Naive B cell (primary cell): Measurements from ENCODE around the gene SPEF1. TPM values are rescaled to one million over a fixed set of nuclear protein-coding genes. Genes with fewer than 3 reads are reported as not detected.
A peak's percentile ranks its signal among the peaks of the same experiment; 100 is the strongest.

Source experiments
- ATAC-seq, 2 donors: fragments of 150-1000 bp; cut with Tn5 transposase; 2 replicates each; pipeline ENCODE4 v1.10.0; 2021; ENCODE audit warnings: low read depth in 2 of 2, mild to moderate bottlenecking in 2 of 2, moderate library complexity in 2 of 2
- DNase-seq: peaks from one replicate; pipeline ENCODE4 v3.0.0; 2022
- H3K27ac Mint-ChIP-seq, 6 donors: one replicate each; pipeline ENCODE4 v1.8.0; 2020 to 2022; ENCODE audit warnings: mild to moderate bottlenecking in 6 of 6, mixed read lengths in 6 of 6, moderate library complexity in 5 of 6, inconsistent platforms in 2 of 6
- H3K27me3 Mint-ChIP-seq, 3 donors: one replicate each; pipeline ENCODE4 v1.8.0; 2021 to 2022; ENCODE audit warnings: mixed read lengths in 3 of 3, mild to moderate bottlenecking in 1 of 3
- H3K36me3 Mint-ChIP-seq, 2 donors: one replicate each; pipeline ENCODE4 v1.8.0; 2020 to 2022; ENCODE audit warnings: mixed read lengths in 2 of 2, inconsistent platforms in 1 of 2, mild to moderate bottlenecking in 1 of 2
- H3K4me1 Mint-ChIP-seq, 3 donors: one replicate each; pipeline ENCODE4 v1.8.0; 2020 to 2022; ENCODE audit warnings: mixed read lengths in 3 of 3, inconsistent platforms in 1 of 3, mild to moderate bottlenecking in 1 of 3, moderate library complexity in 1 of 3
- H3K4me3 Mint-ChIP-seq, 8 donors: one replicate each; pipeline ENCODE4 v1.8.0; 2020 to 2022; ENCODE audit warnings: mild to moderate bottlenecking in 8 of 8, mixed read lengths in 8 of 8, moderate library complexity in 8 of 8, inconsistent platforms in 2 of 8
- H3K9me3 Mint-ChIP-seq, 7 donors: one replicate each; pipeline ENCODE4 v1.8.0; 2020 to 2022; ENCODE audit warnings: mixed read lengths in 7 of 7, mild to moderate bottlenecking in 5 of 7, inconsistent platforms in 2 of 7, moderate library complexity in 1 of 7
- polyA plus RNA-seq, 6 donors: library from polyadenylated mRNA; unstranded; fragments of 300-500 nt; fragmentation: Illumina TruSeq; gene quantifications; one replicate each; pipeline ENCODE4 v1.2.3, GENCODE V29; 2021; ENCODE audit warnings: low read depth in 6 of 6

Gene SPEF1
- polyA plus RNA-seq, 6 donors from 2014 or later, result not detected

GRCh38 chr20:3802524-3803239 lies 21.4 kb upstream of the SPEF1 start:
- H3K27me3 Mint-ChIP-seq, result no peaks in the 10 kb centered on the region
- no peak for ATAC-seq
- peaks cover 0 to 2% (median 0%) of the 10 kb centered on the region in 7 donors for H3K9me3 Mint-ChIP-seq
- peak overlapping the region; percentile 54 to 91 (median 89) for H3K27ac Mint-ChIP-seq
- H3K36me3 Mint-ChIP-seq, result peaks cover 25 to 34% of the 10 kb centered on the region in 2 donors
- no peak for DNase-seq
- H3K4me3 Mint-ChIP-seq, result peak overlapping the region in 6 of 8 donors; percentile 40 to 85 (median 52)
- H3K4me1 Mint-ChIP-seq, result peaks cover 54 to 70% (median 68%) of the 10 kb centered on the region in 3 donors

GRCh38 chr20:3801846-3802245 lies 20.6 kb upstream of the SPEF1 start:
- no peak for ATAC-seq

GRCh38 chr20:3801299-3801698 lies 20.1 kb upstream of the SPEF1 start:
- peaks cover 25 to 34% of the 10 kb centered on the region in 2 donors for H3K36me3 Mint-ChIP-seq
- no peak for ATAC-seq

More at GRCh38 chr20:3801846-3802245, 20.6 kb upstream of the SPEF1 start:
- peak overlapping the region in 4 of 6 donors; percentile 44 to 91 (median 80) for H3K27ac Mint-ChIP-seq
- DNase-seq, result no peak
- H3K9me3 Mint-ChIP-seq, result peaks cover 0 to 2% (median 0%) of the 10 kb centered on the region in 7 donors
- no peaks in the 10 kb centered on the region for H3K27me3 Mint-ChIP-seq
- peak overlapping the region in 1 of 8 donors; percentile 44 for H3K4me3 Mint-ChIP-seq
- peaks cover 62 to 74% (median 71%) of the 10 kb centered on the region in 3 donors for H3K4me1 Mint-ChIP-seq
- H3K36me3 Mint-ChIP-seq, result peaks cover 25 to 34% of the 10 kb centered on the region in 2 donors

GRCh38 chr20:3800878-3801260 lies 19.6 kb upstream of the SPEF1 start:
- no peak for ATAC-seq
- peaks cover 25 to 34% of the 10 kb centered on the region in 2 donors for H3K36me3 Mint-ChIP-seq
- H3K4me1 Mint-ChIP-seq, result peaks cover 65 to 78% (median 75%) of the 10 kb centered on the region in 3 donors

More at GRCh38 chr20:3801299-3801698, 20.1 kb upstream of the SPEF1 start:
- H3K4me1 Mint-ChIP-seq, result peaks cover 65 to 77% (median 74%) of the 10 kb centered on the region in 3 donors
- H3K27me3 Mint-ChIP-seq, result no peaks in the 10 kb centered on the region
- H3K9me3 Mint-ChIP-seq, result peaks cover 0 to 2% (median 0%) of the 10 kb centered on the region in 7 donors
- peak overlapping the region in 2 of 8 donors; percentile 20 to 85 for H3K4me3 Mint-ChIP-seq
- peak overlapping the region in 5 of 6 donors; percentile 37 to 98 (median 49) for H3K27ac Mint-ChIP-seq
- no peak for DNase-seq

GRCh38 chr20:3800256-3800877 lies 19.1 kb upstream of the SPEF1 start:
- DNase-seq (no peak), ATAC-seq (no peak)
- Mint-ChIP-seq H3K36me3 (peaks cover 21 to 31% of the 10 kb centered on the region in 2 donors), H3K27me3 (no peaks in the 10 kb centered on the region), H3K27ac (peak overlapping the region in 5 of 6 donors; percentile 91 to 100 (median 98)), H3K9me3 (peaks cover 0 to 2% (median 0%) of the 10 kb centered on the region in 7 donors), H3K4me1 (peaks cover 66 to 80% (median 79%) of the 10 kb centered on the region in 3 donors), H3K4me3 (peak overlapping the region; percentile 75 to 95 (median 90))

More at GRCh38 chr20:3800878-3801260, 19.6 kb upstream of the SPEF1 start:
- Mint-ChIP-seq H3K27me3 (no peaks in the 10 kb centered on the region), H3K27ac (peak overlapping the region in 3 of 6 donors; percentile 49 to 98 (median 91)), H3K9me3 (peaks cover 0 to 2% (median 0%) of the 10 kb centered on the region in 7 donors), H3K4me3 (peak overlapping the region in 2 of 8 donors; percentile 37 to 85)
- no peak for DNase-seq

- H3K36me3 Mint-ChIP-seq, result peaks cover 13 to 18% of the 10 kb centered on the region in 2 donors
- ATAC-seq, result no peak
Measured at GRCh38 chr20:3798908-3799248, 17.6 kb upstream of the SPEF1 start.

GRCh38 chr20:3798373-3798768 lies 17.1 kb upstream of the SPEF1 start:
- H3K4me3 Mint-ChIP-seq, result peak overlapping the region; percentile 75 to 95 (median 90)
- peaks cover 0 to 3% (median 0%) of the 10 kb centered on the region in 7 donors for H3K9me3 Mint-ChIP-seq
- H3K36me3 Mint-ChIP-seq, result peaks cover 8 to 13% of the 10 kb centered on the region in 2 donors
- DNase-seq (no peak), ATAC-seq (no peak)
- no peaks in the 10 kb centered on the region for H3K27me3 Mint-ChIP-seq
- H3K4me1 Mint-ChIP-seq, result peaks cover 54 to 74% (median 71%) of the 10 kb centered on the region in 3 donors
- peak overlapping the region; percentile 74 to 100 (median 98) for H3K27ac Mint-ChIP-seq

More at GRCh38 chr20:3798908-3799248, 17.6 kb upstream of the SPEF1 start:
- DNase-seq, result no peak
- H3K27ac Mint-ChIP-seq, result peak overlapping the region; percentile 91 to 100 (median 98)
- peaks cover 0 to 3% (median 0%) of the 10 kb centered on the region in 7 donors for H3K9me3 Mint-ChIP-seq
- H3K4me1 Mint-ChIP-seq, result peaks cover 59 to 79% (median 76%) of the 10 kb centered on the region in 3 donors
- peak overlapping the region; percentile 52 to 95 (median 87) for H3K4me3 Mint-ChIP-seq
- H3K27me3 Mint-ChIP-seq, result no peaks in the 10 kb centered on the region

GRCh38 chr20:3797592-3798372 lies 16.5 kb upstream of the SPEF1 start:
- Mint-ChIP-seq H3K9me3 (peaks cover 0 to 3% (median 0%) of the 10 kb centered on the region in 7 donors), H3K4me3 (peak overlapping the region; percentile 75 to 95 (median 90)), H3K4me1 (peaks cover 50 to 69% (median 66%) of the 10 kb centered on the region in 3 donors), H3K27ac (peak overlapping the region; percentile 74 to 100 (median 98)), H3K27me3 (no peaks in the 10 kb centered on the region), H3K36me3 (peaks cover 5 to 8% of the 10 kb centered on the region in 2 donors)
- no peak for ATAC-seq
- no peak for DNase-seq

GRCh38 chr20:3797226-3797545 lies 15.9 kb upstream of the SPEF1 start:
- peaks cover 44 to 63% (median 61%) of the 10 kb centered on the region in 3 donors for H3K4me1 Mint-ChIP-seq
- peak overlapping the region; percentile 75 to 95 (median 90) for H3K4me3 Mint-ChIP-seq
- peaks cover 0 to 3% (median 0%) of the 10 kb centered on the region in 7 donors for H3K9me3 Mint-ChIP-seq
- ATAC-seq (no peak), DNase-seq (no peak)
- H3K27me3 Mint-ChIP-seq, result no peaks in the 10 kb centered on the region
- peak overlapping the region in 5 of 6 donors; percentile 70 to 100 (median 91) for H3K27ac Mint-ChIP-seq
- peaks cover 0 to 2% of the 10 kb centered on the region in 2 donors for H3K36me3 Mint-ChIP-seq

- peaks cover 0 to 3% (median 0%) of the 10 kb centered on the region in 7 donors for H3K9me3 Mint-ChIP-seq
- H3K27ac Mint-ChIP-seq, result peak overlapping the region in 4 of 6 donors; percentile 27 to 98 (median 78)
- ATAC-seq, result no peak
- H3K4me1 Mint-ChIP-seq, result peaks cover 43 to 62% (median 61%) of the 10 kb centered on the region in 3 donors
- H3K4me3 Mint-ChIP-seq, result peak overlapping the region; percentile 84 to 95 (median 92)
- H3K27me3 Mint-ChIP-seq, result no peaks in the 10 kb centered on the region
- no peaks in the 10 kb centered on the region for H3K36me3 Mint-ChIP-seq
- DNase-seq, result no peak
Measured at GRCh38 chr20:3796477-3797225, 15.4 kb upstream of the SPEF1 start.

GRCh38 chr20:3795511-3796468 lies 14.5 kb upstream of the SPEF1 start, which contains the start of gene CDC25B:
Gene CDC25B (plus strand): TSS chr20:3796310. CDS start chr20:3796532, 222 bp downstream.
- Mint-ChIP-seq H3K9me3 (peaks cover 0 to 3% (median 0%) of the 10 kb centered on the region in 7 donors), H3K36me3 (no peaks in the 10 kb centered on the region), H3K4me1 (peaks cover 43 to 55% (median 53%) of the 10 kb centered on the region in 3 donors), H3K27ac (peak within 1 kb of the TSS; percentile 93 to 98 (median 98)), H3K4me3 (peak within 1 kb of the TSS; percentile 84 to 96 (median 93)), H3K27me3 (no peaks in the 10 kb centered on the region)
- peak; percentile 74 for ATAC-seq
- peak; percentile 78 for DNase-seq
